Stimulated activated naive CD8-positive, alpha-beta T cell treated with anti-CD3 and anti-CD28 coated beads, Interleukin-15, Interleukin-2, amounts not matched to agents 100 ng/mL and 50 ng/mL, for 24 hours (primary cell): Measurements from ENCODE around the gene R3HDM4.
A peak's percentile ranks its signal among the peaks of the same experiment; 100 is the strongest.

ENCODE experiments used
- H3K27ac Mint-ChIP-seq: one replicate; pipeline ENCODE4 v1.8.0; 2021; ENCODE audit warnings: mild to moderate bottlenecking, mixed read lengths
- H3K27me3 Mint-ChIP-seq: one replicate; pipeline ENCODE4 v1.8.0; 2021; ENCODE audit warnings: mixed read lengths
- H3K36me3 Mint-ChIP-seq: one replicate; pipeline ENCODE4 v1.8.0; 2021; ENCODE audit warnings: low read depth, mixed read lengths
- H3K4me1 Mint-ChIP-seq: one replicate; pipeline ENCODE4 v1.8.0; 2021; ENCODE audit warnings: low read depth, mixed read lengths
- H3K4me3 Mint-ChIP-seq: one replicate; pipeline ENCODE4 v1.8.0; 2021; ENCODE audit warnings: mild to moderate bottlenecking, mixed read lengths
- H3K9me3 Mint-ChIP-seq: one replicate; pipeline ENCODE4 v1.8.0; 2021; ENCODE audit warnings: mixed read lengths

Gene R3HDM4

DNA sequence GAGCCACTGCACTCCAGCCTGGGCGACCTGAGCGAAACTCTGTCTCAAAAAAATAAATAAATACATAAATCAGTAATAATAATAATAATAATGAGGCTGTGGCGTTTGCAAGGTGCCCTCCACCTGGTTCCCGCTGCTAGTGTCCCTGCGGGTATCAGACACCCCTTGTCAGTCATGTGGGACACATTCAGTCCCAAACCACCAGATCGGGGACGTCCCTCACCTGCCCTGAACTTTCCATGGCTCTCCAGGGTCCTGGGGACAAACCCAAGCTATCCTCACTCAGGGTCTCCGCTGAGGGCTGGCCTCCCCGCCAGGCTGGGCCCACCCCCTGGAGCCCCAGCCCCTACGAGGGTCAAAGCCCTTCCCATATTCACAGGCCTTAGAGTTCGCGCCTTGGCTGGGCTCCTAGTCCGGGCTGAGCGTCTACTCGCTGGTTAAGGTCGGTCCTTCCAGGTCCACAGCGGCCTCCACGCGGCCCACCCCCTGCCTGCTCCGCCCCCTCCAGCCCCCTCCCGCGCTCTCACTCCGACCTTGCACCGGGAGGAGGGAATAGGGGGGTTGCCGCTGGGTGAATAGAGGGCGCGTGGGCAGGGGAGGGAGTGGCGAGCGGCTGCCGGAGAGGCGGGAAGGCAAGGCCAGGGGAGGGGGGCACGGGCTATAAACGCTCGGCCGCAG is 3.8 kb upstream of the R3HDM4 start:
- Mint-ChIP-seq H3K4me1 (peaks cover 16% of the 10 kb centered on the region), H3K36me3 (no peaks in the 10 kb centered on the region), H3K27me3 (peaks cover 3% of the 10 kb centered on the region), H3K27ac (no peak overlapping the region), H3K9me3 (no peaks in the 10 kb centered on the region), H3K4me3 (peak overlapping the region; percentile 7)

DNA sequence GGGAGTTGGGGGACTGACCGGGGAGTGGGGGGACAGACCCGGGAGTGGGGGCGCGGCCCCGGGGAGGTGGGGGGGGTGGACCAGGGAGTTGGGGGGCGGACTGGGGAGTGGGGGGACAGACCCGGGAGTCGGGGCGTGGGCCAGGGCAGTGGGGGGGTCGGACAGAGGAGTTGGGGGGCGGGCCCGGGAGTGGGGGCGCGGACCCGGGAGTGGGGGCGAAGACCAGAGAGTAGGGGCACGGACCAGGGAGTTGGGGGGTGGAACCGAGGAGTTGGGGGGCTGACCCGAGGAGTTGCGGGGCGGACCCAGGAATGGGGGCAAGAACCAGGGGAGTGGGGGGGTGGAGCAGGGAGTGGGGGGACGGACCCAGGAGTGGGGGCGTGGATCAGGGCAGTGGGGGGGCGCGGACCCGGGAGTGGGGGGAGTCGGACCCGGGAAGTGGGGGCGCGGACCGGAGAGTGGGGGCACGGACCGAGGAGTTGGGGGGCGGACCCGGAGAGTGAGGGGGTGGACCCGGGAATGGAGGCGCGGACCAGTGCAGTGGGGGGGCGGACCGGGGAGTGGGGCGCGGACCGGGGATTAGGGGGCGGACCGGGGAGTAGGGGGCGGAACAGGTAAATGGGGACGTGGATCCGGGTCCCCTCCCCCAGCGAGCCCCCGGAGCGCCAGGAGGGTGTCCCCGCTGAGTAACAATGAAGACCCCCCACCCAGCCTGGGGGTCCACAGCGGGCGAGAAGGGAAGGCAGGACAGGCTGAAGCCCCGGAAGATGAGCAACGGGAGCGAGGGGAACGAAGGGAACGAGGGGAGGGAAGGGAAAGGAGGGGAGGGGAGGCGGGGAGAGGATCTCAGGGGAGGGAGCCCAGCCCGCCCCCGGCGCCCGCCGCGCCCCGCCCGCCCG is 589 bp downstream of the R3HDM4 start:
- Mint-ChIP-seq H3K27me3 (no peaks in the 10 kb centered on the region), H3K9me3 (no peaks in the 10 kb centered on the region), H3K4me3 (peak overlapping the region; percentile 79), H3K36me3 (no peaks in the 10 kb centered on the region), H3K4me1 (peaks cover 36% of the 10 kb centered on the region), H3K27ac (peak overlapping the region; percentile 36)

DNA sequence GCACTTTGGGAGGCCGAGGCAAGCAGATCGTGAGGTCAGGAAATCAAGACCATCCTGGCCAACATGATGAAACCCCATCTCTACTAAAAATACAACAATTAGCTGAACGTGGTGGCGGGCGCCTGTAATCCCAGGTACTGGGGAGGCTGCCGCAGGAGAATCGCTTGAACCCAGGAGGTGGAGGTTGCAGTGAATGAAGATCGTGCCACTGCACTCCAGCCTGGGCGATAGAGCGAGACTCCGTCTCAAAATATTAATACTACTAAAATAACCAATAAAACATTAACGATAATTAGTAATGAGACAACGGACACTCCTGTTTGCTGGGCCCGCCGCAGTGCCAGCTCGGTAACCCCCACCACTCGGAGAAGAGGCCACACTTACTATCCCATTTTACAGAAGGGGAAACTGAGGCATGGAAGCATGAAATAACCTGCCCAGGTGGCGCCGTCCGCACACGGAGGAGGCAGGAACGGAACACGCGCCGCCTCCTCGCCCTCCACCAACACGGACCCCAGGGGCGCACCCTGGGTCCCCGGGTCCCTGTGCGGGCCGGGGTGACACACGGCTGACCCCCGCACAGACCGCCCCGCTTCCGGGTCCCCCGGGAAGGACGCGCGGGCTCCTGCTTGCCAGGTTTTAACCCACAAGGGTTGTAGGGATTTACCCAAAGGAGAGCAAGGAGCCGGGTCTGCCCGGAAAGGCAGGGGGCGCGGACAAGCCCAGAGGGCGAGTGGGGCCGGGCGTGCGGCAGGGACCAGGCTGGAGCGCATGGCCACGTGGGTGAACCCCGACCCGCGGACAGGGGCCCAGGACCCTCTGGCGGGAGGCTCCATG is 1.6 kb downstream of the R3HDM4 start:
- H3K27ac Mint-ChIP-seq: peak overlapping the region; percentile 31
- peaks cover 46% of the 10 kb centered on the region for H3K4me1 Mint-ChIP-seq
- no peaks in the 10 kb centered on the region for H3K9me3 Mint-ChIP-seq
- H3K27me3 Mint-ChIP-seq: no peaks in the 10 kb centered on the region
- H3K36me3 Mint-ChIP-seq: no peaks in the 10 kb centered on the region
- peak overlapping the region; percentile 76 for H3K4me3 Mint-ChIP-seq

DNA sequence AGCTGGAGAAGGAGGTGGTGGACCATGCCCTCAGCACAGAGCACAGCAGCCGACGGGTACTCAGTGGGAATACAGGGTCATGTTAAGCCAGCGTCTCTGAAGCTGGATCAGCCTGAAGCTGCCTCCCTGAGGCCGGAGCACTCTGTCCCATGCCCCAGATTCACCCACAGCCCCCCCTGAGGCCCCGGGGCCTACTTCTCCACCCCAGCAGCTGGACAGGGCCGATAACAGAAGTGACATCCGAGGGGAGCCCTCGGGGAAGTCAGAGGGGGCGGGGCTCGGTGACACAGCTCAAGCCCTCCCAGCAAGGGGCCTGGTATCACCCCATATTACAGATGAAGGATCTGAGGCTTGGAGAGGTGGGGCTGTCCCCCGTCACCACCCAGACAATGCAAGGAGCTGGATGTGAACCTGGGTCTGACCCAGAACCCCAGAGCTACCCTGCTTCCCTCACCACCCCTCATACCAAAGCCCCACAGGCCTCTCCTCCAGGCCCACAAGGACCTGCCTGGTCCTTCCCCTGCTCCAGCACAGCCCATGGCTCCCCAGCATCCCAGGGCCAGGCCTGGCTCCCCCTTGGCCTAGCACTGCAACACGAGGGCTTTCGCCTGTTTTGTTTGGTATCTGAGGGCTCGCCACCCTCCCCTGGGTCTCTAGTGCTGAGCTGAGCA is 5.7 kb downstream of the R3HDM4 start:
- Mint-ChIP-seq H3K27me3 (no peaks in the 10 kb centered on the region), H3K4me1 (peaks cover 62% of the 10 kb centered on the region), H3K9me3 (no peaks in the 10 kb centered on the region), H3K4me3 (no peak overlapping the region), H3K27ac (peak overlapping the region; percentile 21), H3K36me3 (peaks cover 5% of the 10 kb centered on the region)

DNA sequence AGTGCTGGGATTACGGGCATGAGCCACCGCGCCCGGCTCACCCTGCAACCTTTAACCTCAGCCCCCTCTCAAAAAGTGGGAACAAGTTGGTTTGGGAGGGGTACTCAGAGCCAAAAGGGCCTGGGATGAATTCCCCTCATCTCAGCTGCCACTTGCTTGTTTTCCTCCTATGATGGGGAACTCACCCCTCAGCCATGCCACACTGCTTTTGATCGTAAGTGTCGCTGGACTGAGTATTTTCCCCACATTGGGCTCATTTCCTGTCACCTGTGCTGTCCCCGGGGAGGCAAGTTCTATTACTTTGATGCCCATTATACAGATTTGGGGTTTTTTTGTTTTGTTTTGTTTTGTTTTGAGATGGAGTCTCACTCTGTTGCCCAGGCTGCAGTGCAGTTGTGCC is 6.5 kb downstream of the R3HDM4 start:
- H3K9me3 Mint-ChIP-seq: no peaks in the 10 kb centered on the region
- peak overlapping the region; percentile 58 for H3K27ac Mint-ChIP-seq
- no peaks in the 10 kb centered on the region for H3K27me3 Mint-ChIP-seq
- H3K4me3 Mint-ChIP-seq: no peak overlapping the region
- peaks cover 62% of the 10 kb centered on the region for H3K4me1 Mint-ChIP-seq
- H3K36me3 Mint-ChIP-seq: peaks cover 5% of the 10 kb centered on the region

DNA sequence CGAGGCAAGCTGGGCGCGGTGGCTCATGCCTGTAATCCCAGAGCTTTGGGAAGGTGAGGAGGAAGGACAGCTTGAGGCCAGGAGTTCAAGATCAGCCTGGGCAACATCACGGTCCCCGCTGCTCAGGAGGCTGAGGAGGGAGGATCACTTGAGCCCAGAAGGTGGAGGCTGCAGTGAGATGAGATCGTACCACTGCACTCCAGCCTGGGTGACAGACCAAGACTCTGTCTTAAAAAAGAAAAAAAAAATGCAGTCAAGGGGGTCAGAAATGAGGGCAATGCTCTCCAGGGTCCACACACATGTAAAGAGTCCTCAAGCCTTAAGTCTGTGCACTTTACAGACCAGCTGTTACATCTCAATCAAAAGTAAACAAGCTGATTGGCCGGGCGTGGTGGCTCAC is 8.5 kb downstream of the R3HDM4 start:
- Mint-ChIP-seq H3K36me3 (peaks cover 5% of the 10 kb centered on the region), H3K4me3 (no peak overlapping the region), H3K4me1 (peaks cover 47% of the 10 kb centered on the region), H3K27me3 (no peaks in the 10 kb centered on the region), H3K9me3 (no peaks in the 10 kb centered on the region), H3K27ac (no peak overlapping the region)

DNA sequence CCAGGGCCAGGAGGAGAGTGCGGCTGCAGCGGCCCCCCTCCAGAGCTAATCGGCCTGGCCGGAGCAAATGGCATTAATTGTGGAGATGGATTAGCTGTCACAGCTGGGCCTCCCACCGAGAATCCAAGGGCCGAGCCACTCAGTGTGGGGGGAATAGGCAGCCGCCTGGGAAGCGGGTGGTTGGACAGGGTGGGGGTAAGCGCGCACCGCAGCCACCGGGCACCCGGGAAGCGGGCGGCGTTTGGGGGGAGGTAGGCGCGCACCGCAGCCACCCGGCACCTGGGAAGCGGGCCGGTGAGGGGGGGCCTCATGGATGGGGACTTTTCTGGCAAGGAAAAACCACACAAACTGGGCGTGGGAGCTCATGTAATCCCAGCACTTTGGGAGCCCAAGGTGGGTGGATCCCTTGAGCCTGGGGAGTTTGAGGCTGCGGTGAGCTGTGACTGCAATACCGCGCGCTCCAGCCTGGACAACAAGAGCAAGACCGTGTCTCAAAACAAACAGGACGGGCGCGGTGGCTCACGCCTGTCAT is 9.7 kb downstream of the R3HDM4 start:
- Mint-ChIP-seq H3K27me3 (no peaks in the 10 kb centered on the region), H3K9me3 (no peaks in the 10 kb centered on the region), H3K27ac (no peak overlapping the region), H3K4me3 (no peak overlapping the region), H3K36me3 (peaks cover 5% of the 10 kb centered on the region), H3K4me1 (peaks cover 35% of the 10 kb centered on the region)

DNA sequence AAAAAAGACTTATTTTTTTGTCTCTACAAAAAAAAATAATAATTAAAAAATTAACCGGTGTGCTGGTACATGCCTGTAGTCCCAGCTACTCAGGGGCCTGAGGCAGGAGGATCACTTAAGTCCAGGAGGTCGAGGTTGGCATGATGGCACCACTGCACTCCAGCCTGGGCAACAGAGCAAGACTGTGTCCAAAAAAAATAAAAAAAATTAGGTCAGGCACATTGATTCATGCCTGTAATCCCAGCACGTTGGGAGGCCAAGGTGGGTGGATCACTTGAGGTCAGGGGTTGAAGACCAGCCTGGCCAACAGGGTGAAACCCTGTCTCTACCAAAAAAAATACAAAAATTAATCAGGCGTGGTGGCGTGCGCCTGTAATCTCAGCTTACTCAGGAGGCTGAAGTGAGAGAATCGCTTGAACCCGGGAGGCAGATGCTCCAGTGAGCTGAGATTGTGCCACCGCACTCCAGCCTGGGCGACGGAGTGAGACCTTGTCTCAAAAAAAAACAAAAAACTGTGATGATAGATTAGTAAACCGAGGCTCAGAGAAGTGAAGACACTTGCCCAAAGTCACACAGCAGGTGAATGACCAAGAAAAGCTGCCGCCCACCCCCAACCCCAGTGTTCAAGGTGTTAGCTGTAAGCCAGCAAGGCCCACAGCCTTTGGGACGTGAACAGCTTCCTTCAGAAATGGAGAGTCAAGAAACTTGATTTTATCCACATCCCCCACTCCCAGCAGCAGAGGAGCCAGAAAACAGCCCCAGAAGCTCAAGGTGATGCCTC is 10.4 kb downstream of the R3HDM4 start:
- H3K9me3 Mint-ChIP-seq: no peaks in the 10 kb centered on the region
- peaks cover 28% of the 10 kb centered on the region for H3K4me1 Mint-ChIP-seq
- H3K27ac Mint-ChIP-seq: no peak overlapping the region

DNA sequence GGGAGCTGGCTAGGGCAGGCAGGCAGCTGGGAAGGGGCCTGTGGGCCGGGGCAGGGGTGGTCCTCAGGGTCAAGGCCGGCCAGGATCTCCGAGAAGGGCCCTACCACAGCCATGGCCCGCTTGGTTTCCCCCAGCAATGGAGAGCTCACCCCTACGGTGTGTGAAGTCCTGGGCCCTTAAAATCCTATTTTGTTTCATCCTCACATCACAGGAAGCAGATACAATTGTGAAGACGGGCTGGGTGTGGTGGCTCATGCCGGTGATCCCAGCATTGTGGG is 11.0 kb downstream of the R3HDM4 start:
- Mint-ChIP-seq H3K4me1 (peaks cover 22% of the 10 kb centered on the region), H3K4me3 (no peak overlapping the region), H3K9me3 (no peaks in the 10 kb centered on the region), H3K27me3 (no peaks in the 10 kb centered on the region), H3K36me3 (peaks cover 7% of the 10 kb centered on the region), H3K27ac (no peak overlapping the region)

More for the DNA sequence above, 10.4 kb downstream of the R3HDM4 start:
- no peak overlapping the region for H3K4me3 Mint-ChIP-seq
- no peaks in the 10 kb centered on the region for H3K27me3 Mint-ChIP-seq
- peaks cover 5% of the 10 kb centered on the region for H3K36me3 Mint-ChIP-seq

DNA sequence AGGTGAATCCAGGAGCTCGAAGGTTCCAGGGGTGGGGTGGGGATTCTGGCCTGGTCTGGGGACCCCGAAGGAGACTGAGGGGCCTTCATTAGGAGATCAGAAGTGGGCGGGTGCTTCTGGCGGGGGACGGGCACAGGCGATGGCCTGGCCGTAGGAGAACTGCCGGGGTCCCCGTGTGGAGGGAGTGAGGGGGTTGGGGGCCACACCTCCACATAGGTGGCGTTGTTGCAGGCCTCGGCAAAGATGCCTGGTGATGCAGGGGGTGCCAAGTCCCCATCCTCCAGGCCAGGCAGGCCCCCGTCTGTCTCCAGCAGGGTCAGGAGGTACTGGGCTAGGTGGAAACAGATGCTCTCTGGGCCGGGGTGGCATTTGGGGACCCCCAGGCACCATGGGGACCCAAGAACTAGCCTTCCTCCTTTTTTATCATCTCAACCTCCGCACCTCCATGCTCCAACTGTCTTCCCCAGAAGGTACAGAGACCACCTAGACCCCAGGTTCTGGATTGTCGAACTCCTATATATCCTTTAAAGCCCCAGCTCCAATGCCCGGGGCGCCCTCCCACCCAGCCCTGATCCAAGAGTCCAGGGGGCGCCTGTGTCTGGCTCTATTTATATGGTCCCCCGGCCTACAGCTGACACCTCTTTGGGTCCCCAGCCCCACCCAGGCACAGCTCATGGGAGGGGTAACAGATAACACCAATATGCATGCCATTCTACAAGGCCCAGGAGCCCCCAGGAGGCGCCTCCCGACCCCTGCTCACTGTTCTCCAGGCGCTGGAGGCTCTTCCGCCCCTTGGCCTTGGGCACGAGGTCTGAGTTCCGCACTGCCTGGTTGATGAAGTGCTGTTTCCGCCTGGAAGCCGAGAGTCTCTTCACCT is 11.6 kb downstream of the R3HDM4 start:
- H3K36me3 Mint-ChIP-seq: peaks cover 12% of the 10 kb centered on the region
- peaks cover 16% of the 10 kb centered on the region for H3K4me1 Mint-ChIP-seq
- H3K9me3 Mint-ChIP-seq: no peaks in the 10 kb centered on the region
- no peak overlapping the region for H3K4me3 Mint-ChIP-seq
- H3K27ac Mint-ChIP-seq: no peak overlapping the region
- H3K27me3 Mint-ChIP-seq: no peaks in the 10 kb centered on the region

DNA sequence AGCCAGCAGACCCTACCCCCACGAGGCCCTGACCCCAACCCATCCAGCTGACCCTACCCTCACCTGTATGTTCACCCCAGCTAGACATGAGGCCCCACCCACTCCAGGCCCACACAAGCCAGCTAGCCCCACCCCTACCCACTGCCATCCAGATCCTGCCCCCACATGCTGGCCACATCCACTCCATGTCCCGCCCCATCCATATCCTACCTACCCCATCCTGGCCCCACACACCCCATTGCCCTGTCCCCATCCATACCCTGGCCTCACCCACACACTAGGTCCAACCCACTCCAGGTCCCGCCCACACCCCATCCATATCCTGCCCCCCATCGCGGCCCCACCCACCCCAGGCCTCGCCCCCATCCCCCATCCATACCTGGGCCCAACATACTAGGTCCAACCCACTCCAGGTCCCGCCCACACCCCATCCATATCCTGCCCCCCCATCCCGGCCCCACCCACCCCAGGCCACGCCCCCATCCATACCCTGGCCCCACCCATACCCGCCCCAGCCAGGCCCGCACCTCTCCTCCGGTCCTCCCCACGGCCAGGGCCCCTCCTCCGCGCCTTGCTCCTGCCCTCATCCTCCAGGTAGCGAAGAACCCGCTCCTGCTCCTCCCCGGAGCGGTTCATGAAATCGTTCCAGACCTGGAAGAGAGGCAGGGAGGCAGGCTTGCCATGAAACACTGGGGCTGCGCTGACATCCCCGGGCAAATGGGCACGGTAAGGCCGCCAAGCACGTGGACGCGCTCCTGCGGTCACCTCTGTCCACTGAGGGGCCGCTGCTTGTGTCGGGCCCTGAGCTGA is 12.5 kb downstream of the R3HDM4 start:
- Mint-ChIP-seq H3K4me1 (peaks cover 6% of the 10 kb centered on the region), H3K27ac (no peak overlapping the region), H3K9me3 (no peaks in the 10 kb centered on the region), H3K4me3 (no peak overlapping the region), H3K27me3 (no peaks in the 10 kb centered on the region), H3K36me3 (peaks cover 15% of the 10 kb centered on the region)

DNA sequence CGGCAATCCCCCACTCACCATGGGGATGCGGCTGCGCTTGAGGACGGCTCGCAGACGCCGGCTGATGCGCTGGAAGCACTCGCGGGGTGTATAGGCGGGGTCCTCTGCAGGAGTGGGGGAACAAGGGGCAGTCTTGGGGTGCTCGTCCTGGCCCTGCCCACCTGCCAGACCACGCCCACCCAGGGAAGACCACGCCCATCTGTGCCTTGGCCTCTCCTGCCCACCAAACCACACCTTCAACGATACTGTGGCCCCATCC is 13.0 kb downstream of the R3HDM4 start:
- H3K4me3 Mint-ChIP-seq: no peak overlapping the region
- no peak overlapping the region for H3K27ac Mint-ChIP-seq
- peaks cover 6% of the 10 kb centered on the region for H3K4me1 Mint-ChIP-seq
- no peaks in the 10 kb centered on the region for H3K27me3 Mint-ChIP-seq
- peaks cover 15% of the 10 kb centered on the region for H3K36me3 Mint-ChIP-seq
- no peaks in the 10 kb centered on the region for H3K9me3 Mint-ChIP-seq
